Measurements from ENCODE around the gene IMMP2L. TPM values are rescaled to one million over a fixed set of nuclear protein-coding genes. Genes with fewer than 3 reads are reported as not detected.

IMMP2L gene
- polyA plus RNA-seq, 1 of the 3 experiments (the other 2 are of a cell fraction): 10.7 TPM

DNA sequence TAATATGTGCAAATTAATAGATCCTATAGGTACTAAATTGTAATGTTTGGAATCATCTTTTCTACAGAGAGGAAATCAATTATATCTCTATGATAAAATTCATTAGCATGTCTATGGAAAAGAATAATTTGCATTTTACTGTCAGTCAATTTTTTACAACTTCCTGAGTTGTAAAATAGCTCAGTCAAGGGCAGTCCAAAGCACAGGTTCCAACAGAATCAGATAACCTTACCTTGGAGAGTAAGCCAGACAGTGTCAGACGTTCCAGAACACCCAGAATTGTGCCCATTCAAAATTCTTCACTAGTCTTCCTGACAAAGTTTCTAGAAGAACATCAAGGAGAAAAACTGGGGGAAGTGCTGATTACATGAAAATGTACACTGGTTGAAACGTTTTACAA lies 31.1 kb upstream of the IMMP2L start:
- Histone ChIP-seq H3K36me3 (replicated peaks in 1 of 2; ENCODE audit: control insufficient read depth in 1 of 2, insufficient read depth in 2 of 2, low read length in 1 of 2) (no peaks in the 10 kb centered on the region), H3K79me2 (ENCODE audit: insufficient read depth) (no peaks in the 10 kb centered on the region)
- 9% methylated on average over 2 of the region's 2 CpGs for WGBS (ENCODE audit: low lambda C conversion rate)

More for the DNA sequence above, 31.1 kb upstream of the IMMP2L start:
- Histone ChIP-seq H3K9ac (no peak overlapping the region), H4K20me1 (ENCODE audit: insufficient read depth) (no peaks in the 10 kb centered on the region), H3K9me3 (no peaks in the 10 kb centered on the region), H3K27me3 (ENCODE audit: insufficient read depth) (no peaks in the 10 kb centered on the region), H3K4me1 (ENCODE audit: control insufficient read depth in 1 of 2, insufficient read depth in 2 of 2, low read depth in 1 of 2, low read length in 1 of 2) (no peaks in the 10 kb centered on the region; a peak in 1 of 4 replicates), H3K4me3 (ENCODE audit: low read depth in 2 of 2, low read length in 1 of 2) (no peak overlapping the region), H3K4me2 (no peak overlapping the region), H3K9me2 (no peaks in the 10 kb centered on the region), H3F3A (replicated peaks; ENCODE audit: insufficient read depth) (no peaks in the 10 kb centered on the region), H3K27ac (ENCODE audit: low read depth in 2 of 2, low read length in 1 of 2) (no peak overlapping the region), H2AFZ (ENCODE audit: low read depth) (no peak overlapping the region)
- no peak for DNase-seq
- TF ChIP-seq, protein P1, sequence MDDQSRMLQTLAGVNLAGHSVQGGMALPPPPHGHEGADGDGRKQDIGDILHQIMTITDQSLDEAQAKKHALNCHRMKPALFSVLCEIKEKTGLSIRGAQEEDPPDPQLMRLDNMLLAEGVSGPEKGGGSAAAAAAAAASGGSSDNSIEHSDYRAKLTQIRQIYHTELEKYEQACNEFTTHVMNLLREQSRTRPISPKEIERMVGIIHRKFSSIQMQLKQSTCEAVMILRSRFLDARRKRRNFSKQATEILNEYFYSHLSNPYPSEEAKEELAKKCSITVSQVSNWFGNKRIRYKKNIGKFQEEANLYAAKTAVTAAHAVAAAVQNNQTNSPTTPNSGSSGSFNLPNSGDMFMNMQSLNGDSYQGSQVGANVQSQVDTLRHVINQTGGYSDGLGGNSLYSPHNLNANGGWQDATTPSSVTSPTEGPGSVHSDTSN (IDR thresholded peaks at IDR 0.05): no peak
- TF ChIP-seq EZH2phosphoT487 (IDR thresholded peaks at IDR 0.05; ENCODE audit: borderline replicate concordance, low read depth) (no peak), RXRA (IDR thresholded peaks at IDR 0.05; ENCODE audit: borderline replicate concordance, low read depth) (no peak), MEF2A (IDR thresholded peaks at IDR 0.05; ENCODE audit: borderline replicate concordance, low read depth) (no peak), ELF1 (IDR thresholded peaks at IDR 0.05) (no peak), GATA2 (CRISPR knock-in tag; IDR thresholded peaks at IDR 0.05) (no peak), JUND (IDR thresholded peaks at IDR 0.05) (no peak), SIN3A (IDR thresholded peaks at IDR 0.05; ENCODE audit: borderline replicate concordance, low read depth, low read length) (no peak), RFX5 (IDR thresholded peaks at IDR 0.05; ENCODE audit: low read length) (no peak)
- TF ChIP-seq, protein P2, sequence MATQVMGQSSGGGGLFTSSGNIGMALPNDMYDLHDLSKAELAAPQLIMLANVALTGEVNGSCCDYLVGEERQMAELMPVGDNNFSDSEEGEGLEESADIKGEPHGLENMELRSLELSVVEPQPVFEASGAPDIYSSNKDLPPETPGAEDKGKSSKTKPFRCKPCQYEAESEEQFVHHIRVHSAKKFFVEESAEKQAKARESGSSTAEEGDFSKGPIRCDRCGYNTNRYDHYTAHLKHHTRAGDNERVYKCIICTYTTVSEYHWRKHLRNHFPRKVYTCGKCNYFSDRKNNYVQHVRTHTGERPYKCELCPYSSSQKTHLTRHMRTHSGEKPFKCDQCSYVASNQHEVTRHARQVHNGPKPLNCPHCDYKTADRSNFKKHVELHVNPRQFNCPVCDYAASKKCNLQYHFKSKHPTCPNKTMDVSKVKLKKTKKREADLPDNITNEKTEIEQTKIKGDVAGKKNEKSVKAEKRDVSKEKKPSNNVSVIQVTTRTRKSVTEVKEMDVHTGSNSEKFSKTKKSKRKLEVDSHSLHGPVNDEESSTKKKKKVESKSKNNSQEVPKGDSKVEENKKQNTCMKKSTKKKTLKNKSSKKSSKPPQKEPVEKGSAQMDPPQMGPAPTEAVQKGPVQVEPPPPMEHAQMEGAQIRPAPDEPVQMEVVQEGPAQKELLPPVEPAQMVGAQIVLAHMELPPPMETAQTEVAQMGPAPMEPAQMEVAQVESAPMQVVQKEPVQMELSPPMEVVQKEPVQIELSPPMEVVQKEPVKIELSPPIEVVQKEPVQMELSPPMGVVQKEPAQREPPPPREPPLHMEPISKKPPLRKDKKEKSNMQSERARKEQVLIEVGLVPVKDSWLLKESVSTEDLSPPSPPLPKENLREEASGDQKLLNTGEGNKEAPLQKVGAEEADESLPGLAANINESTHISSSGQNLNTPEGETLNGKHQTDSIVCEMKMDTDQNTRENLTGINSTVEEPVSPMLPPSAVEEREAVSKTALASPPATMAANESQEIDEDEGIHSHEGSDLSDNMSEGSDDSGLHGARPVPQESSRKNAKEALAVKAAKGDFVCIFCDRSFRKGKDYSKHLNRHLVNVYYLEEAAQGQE (IDR thresholded peaks at IDR 0.05; ENCODE audit: low read depth, low read length): no peak
- TF ChIP-seq, protein P3, sequence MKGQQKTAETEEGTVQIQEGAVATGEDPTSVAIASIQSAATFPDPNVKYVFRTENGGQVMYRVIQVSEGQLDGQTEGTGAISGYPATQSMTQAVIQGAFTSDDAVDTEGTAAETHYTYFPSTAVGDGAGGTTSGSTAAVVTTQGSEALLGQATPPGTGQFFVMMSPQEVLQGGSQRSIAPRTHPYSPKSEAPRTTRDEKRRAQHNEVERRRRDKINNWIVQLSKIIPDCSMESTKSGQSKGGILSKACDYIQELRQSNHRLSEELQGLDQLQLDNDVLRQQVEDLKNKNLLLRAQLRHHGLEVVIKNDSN (IDR thresholded peaks at IDR 0.05; ENCODE audit: borderline replicate concordance, low read depth): no peak
- TF ChIP-seq, protein P4, sequence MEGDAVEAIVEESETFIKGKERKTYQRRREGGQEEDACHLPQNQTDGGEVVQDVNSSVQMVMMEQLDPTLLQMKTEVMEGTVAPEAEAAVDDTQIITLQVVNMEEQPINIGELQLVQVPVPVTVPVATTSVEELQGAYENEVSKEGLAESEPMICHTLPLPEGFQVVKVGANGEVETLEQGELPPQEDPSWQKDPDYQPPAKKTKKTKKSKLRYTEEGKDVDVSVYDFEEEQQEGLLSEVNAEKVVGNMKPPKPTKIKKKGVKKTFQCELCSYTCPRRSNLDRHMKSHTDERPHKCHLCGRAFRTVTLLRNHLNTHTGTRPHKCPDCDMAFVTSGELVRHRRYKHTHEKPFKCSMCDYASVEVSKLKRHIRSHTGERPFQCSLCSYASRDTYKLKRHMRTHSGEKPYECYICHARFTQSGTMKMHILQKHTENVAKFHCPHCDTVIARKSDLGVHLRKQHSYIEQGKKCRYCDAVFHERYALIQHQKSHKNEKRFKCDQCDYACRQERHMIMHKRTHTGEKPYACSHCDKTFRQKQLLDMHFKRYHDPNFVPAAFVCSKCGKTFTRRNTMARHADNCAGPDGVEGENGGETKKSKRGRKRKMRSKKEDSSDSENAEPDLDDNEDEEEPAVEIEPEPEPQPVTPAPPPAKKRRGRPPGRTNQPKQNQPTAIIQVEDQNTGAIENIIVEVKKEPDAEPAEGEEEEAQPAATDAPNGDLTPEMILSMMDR (IDR thresholded peaks at IDR 0.05): no peak
- TF ChIP-seq, protein P5, sequence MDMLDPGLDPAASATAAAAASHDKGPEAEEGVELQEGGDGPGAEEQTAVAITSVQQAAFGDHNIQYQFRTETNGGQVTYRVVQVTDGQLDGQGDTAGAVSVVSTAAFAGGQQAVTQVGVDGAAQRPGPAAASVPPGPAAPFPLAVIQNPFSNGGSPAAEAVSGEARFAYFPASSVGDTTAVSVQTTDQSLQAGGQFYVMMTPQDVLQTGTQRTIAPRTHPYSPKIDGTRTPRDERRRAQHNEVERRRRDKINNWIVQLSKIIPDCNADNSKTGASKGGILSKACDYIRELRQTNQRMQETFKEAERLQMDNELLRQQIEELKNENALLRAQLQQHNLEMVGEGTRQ (IDR thresholded peaks at IDR 0.05; ENCODE audit: borderline replicate concordance, low read depth, low read length): no peak
- ChIA-PET POLR2A (no interaction called here), CTCF (interaction anchor here (1.2 kb wide), 1 partner anchor 11 kb away, joined by 4 read pairs; no protein-coding TSS in a partner anchor)

Data from SK-N-SH (cell line).